Effector memory CD4-positive, alpha-beta T cell (primary cell): ENCODE data around the gene GGT7.
"Not testable (repeated sequence)": the region's sequence is repeated elsewhere in the genome, so short reads cannot be mapped to it uniquely, and the experiment has no call there.

Experiments used
- DNase-seq, 3 donors: peaks; one replicate each; pipeline ENCODE4 v3.0.0-alpha.2; 2020
- H3K27ac ChIP-seq: 2 replicates; pipeline ENCODE4 v1.7.0; 2013; ENCODE audit warnings: mild to moderate bottlenecking, low read length, moderate library complexity; ENCODE audit not compliant: insufficient read depth, poor library complexity, severe bottlenecking
- H3K27me3 ChIP-seq: replicated peaks from 2 replicates; pipeline ENCODE4 v1.7.0; 2013; ENCODE audit warnings: mild to moderate bottlenecking, low read length; ENCODE audit not compliant: insufficient read depth, control insufficient read depth, poor library complexity, severe bottlenecking
- H3K36me3 ChIP-seq: 2 replicates; pipeline ENCODE4 v1.7.0; 2013; ENCODE audit warnings: mild to moderate bottlenecking, low read length, moderate library complexity; ENCODE audit not compliant: control insufficient read depth, insufficient read depth
- H3K4me1 ChIP-seq: 2 replicates; pipeline ENCODE4 v1.7.0; 2013; ENCODE audit warnings: low read length, mild to moderate bottlenecking; ENCODE audit not compliant: control insufficient read depth, insufficient read depth, poor library complexity, severe bottlenecking
- H3K4me3 ChIP-seq: 2 replicates; pipeline ENCODE4 v1.7.0; 2013; ENCODE audit warnings: low read length, low read depth, mild to moderate bottlenecking; ENCODE audit not compliant: insufficient read depth, poor library complexity, severe bottlenecking
- H3K9me3 ChIP-seq: 2 replicates; pipeline ENCODE4 v1.7.0; 2013; ENCODE audit warnings: mild to moderate bottlenecking, low read length, moderate library complexity; ENCODE audit not compliant: control insufficient read depth

Gene GGT7

DNA sequence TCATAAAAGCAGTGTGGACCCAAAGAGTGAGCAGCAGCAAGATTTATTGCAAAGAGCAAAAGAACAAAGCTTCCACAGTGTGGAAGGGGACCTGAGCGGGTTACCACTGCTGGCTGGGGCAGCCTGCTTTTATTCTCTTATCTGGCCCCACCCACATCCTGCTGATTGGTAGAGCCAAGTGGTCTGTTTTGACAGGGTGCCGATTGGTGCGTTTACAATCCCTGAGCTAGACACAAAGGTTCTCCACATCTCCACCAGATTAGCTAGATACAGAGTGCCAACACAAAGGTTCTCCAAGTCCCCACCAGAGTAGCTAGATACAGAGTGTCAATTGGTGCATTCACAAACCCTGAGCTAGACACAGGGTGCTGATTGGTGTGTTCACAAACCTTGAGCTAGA is 25.5 kb upstream of the GGT7 start:
- H3K9me3 ChIP-seq, DNase-seq, H3K27ac ChIP-seq, H3K36me3 ChIP-seq, H3K4me3 ChIP-seq, H3K4me1 ChIP-seq, H3K27me3 ChIP-seq: not testable (repeated sequence)

GRCh38 chr20:34896086-34896621 is 23.5 kb upstream of the GGT7 start:
- Histone ChIP-seq H3K36me3 (no peaks in the 10 kb centered on the region), H3K27ac (no peak overlapping the region), H3K4me3 (no peak overlapping the region), H3K9me3 (no peaks in the 10 kb centered on the region), H3K4me1 (no peaks in the 10 kb centered on the region), H3K27me3 (no peaks in the 10 kb centered on the region)
- DNase-seq: no peak

DNA sequence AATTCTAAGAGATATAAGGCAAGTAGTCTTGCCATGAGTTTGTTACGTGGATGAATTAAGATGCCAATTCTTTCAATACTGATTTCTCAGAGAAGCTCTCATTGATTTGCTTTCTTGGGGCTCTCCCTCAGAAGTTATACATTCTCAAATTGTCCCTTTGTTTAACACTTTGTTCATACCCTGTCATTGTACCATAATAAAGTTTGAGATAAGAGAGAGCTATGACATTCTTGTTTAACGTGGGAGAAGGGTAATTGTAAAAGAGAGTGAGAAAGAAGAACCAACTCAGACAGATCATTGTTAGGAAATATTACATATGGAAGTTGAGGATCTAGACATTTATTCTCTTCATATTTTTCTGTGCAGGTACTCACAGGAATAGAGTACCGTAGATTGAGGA is 22.8 kb upstream of the GGT7 start:
- Histone ChIP-seq H3K4me1 (no peaks in the 10 kb centered on the region), H3K36me3 (no peaks in the 10 kb centered on the region), H3K27me3 (no peaks in the 10 kb centered on the region), H3K27ac (no peak overlapping the region), H3K4me3 (no peak overlapping the region), H3K9me3 (no peaks in the 10 kb centered on the region)
- no peak for DNase-seq

- no peak for DNase-seq
- no peaks in the 10 kb centered on the region for H3K27me3 ChIP-seq
- no peak overlapping the region for H3K4me3 ChIP-seq
- H3K9me3 ChIP-seq: no peaks in the 10 kb centered on the region
- no peaks in the 10 kb centered on the region for H3K4me1 ChIP-seq
- no peak overlapping the region for H3K27ac ChIP-seq
- H3K36me3 ChIP-seq: no peaks in the 10 kb centered on the region
Measured at GRCh38 chr20:34894723-34895122, 22.1 kb upstream of the GGT7 start.

- Histone ChIP-seq H3K4me1 (no peaks in the 10 kb centered on the region), H3K4me3 (no peak overlapping the region), H3K27ac (no peak overlapping the region), H3K27me3 (no peaks in the 10 kb centered on the region), H3K36me3 (no peaks in the 10 kb centered on the region), H3K9me3 (no peaks in the 10 kb centered on the region)
- DNase-seq: no peak
Measured at GRCh38 chr20:34892671-34893070, 20.0 kb upstream of the GGT7 start.

- Histone ChIP-seq H3K9me3 (no peaks in the 10 kb centered on the region), H3K36me3 (no peaks in the 10 kb centered on the region), H3K4me3 (no peak overlapping the region), H3K4me1 (no peaks in the 10 kb centered on the region), H3K27me3 (no peaks in the 10 kb centered on the region), H3K27ac (no peak overlapping the region)
- DNase-seq: no peak
Measured at GRCh38 chr20:34891166-34892062, 18.8 kb upstream of the GGT7 start.

DNA sequence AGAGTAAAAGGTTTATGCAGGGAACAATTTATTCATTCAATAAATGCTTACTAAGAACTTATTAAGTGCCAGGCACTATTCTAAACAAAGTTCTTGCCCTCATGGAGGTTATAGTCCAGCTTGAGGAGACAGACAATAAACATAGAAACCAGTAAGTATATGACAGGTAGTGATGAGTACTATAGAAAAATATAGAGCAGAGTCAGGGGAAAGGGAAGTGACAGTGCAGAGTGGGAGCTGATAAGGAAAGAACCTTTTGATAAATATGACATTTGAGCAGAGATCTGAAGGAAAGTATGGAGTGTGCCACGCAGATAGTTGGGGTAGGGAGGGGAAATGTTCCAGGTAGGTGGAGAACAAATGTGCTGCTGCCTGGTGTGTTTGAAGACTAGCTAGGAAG is 15.8 kb upstream of the GGT7 start:
- Histone ChIP-seq H3K36me3 (peaks cover 8% of the 10 kb centered on the region), H3K27me3 (no peaks in the 10 kb centered on the region), H3K4me1 (no peaks in the 10 kb centered on the region), H3K9me3 (no peaks in the 10 kb centered on the region), H3K4me3 (no peak overlapping the region), H3K27ac (no peak overlapping the region)
- no peak for DNase-seq

GRCh38 chr20:34887023-34887422 is 14.4 kb upstream of the GGT7 start:
- H3K4me1 ChIP-seq: no peaks in the 10 kb centered on the region
- no peak for DNase-seq
- H3K27me3 ChIP-seq: no peaks in the 10 kb centered on the region
- no peaks in the 10 kb centered on the region for H3K9me3 ChIP-seq
- no peak overlapping the region for H3K4me3 ChIP-seq
- H3K36me3 ChIP-seq: peaks cover 8% of the 10 kb centered on the region
- no peak overlapping the region for H3K27ac ChIP-seq

DNA sequence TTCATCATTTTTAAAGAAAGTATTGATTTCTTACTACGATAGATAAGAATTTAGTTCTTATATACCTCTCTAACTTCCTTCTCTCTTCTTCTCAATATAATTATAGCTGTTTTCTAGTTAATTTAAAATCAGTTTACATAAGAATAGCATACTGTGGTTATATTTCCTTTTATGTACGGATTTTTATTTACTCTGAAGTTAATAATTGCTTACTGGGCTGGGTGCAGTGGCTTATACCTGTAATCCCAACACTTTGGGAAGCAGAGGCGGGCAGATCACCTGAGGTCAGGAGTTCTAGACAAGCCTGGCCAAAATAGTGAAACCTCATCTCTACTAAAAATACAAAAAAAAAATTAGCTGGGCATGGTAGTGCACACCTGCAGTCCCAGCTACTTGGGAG is 13.5 kb upstream of the GGT7 start:
- H3K9me3 ChIP-seq: no peaks in the 10 kb centered on the region
- peaks cover 8% of the 10 kb centered on the region for H3K36me3 ChIP-seq
- DNase-seq: no peak
- H3K27ac ChIP-seq: no peak overlapping the region
- H3K4me3 ChIP-seq: no peak overlapping the region
- H3K27me3 ChIP-seq: no peaks in the 10 kb centered on the region
- no peaks in the 10 kb centered on the region for H3K4me1 ChIP-seq

- Histone ChIP-seq H3K36me3 (peaks cover 8% of the 10 kb centered on the region), H3K27me3 (no peaks in the 10 kb centered on the region), H3K4me3 (no peak overlapping the region), H3K9me3 (no peaks in the 10 kb centered on the region), H3K27ac (no peak overlapping the region), H3K4me1 (no peaks in the 10 kb centered on the region)
- no peak for DNase-seq
Measured at GRCh38 chr20:34884260-34884659, 11.6 kb upstream of the GGT7 start.
